Duodenal mucosa (tissue), 2 donors: ENCODE measurements around the gene DNAH12.
"Not testable (repeated sequence)": the region's sequence is repeated elsewhere in the genome, so short reads cannot be mapped to it uniquely, and the experiment has no call there.

ENCODE experiments used
- H3K27ac ChIP-seq: one replicate; pipeline ENCODE4 v1.7.0; 2013; ENCODE audit warnings: low read depth, low read length
- H3K27me3 ChIP-seq, 2 donors: one replicate each; pipeline ENCODE4 v1.7.0; 2013; ENCODE audit warnings: low read length in 2 of 2, control low read depth in 1 of 2; ENCODE audit not compliant: insufficient read depth in 2 of 2, control insufficient read depth in 1 of 2
- H3K36me3 ChIP-seq, 2 donors: one replicate each; pipeline ENCODE4 v1.7.0; 2013; ENCODE audit warnings: low read length in 2 of 2, control low read depth in 1 of 2; ENCODE audit not compliant: insufficient read depth in 2 of 2, control insufficient read depth in 1 of 2
- H3K4me1 ChIP-seq, 2 donors: one replicate each; pipeline ENCODE4 v1.7.0; 2013; ENCODE audit warnings: low read length in 2 of 2, control low read depth in 1 of 2; ENCODE audit not compliant: insufficient read depth in 2 of 2, control insufficient read depth in 1 of 2
- H3K4me3 ChIP-seq, 2 donors: one replicate each; pipeline ENCODE4 v1.7.0; 2013; ENCODE audit warnings: low read length in 2 of 2, low read depth in 1 of 2
- H3K9ac ChIP-seq, 2 donors: one replicate each; pipeline ENCODE4 v1.7.0; 2013; ENCODE audit warnings: low read length in 2 of 2, low read depth in 1 of 2
- H3K9me3 ChIP-seq, 2 donors: one replicate each; pipeline ENCODE4 v1.7.0; 2013; ENCODE audit warnings: low read length in 2 of 2, control low read depth in 1 of 2; ENCODE audit not compliant: control insufficient read depth in 1 of 2

DNAH12 gene

GRCh38 chr3:57389271-57389670, 154.9 kb downstream of the DNAH12 start:
- no peak overlapping the region for H3K4me3 ChIP-seq
- no peaks in the 10 kb centered on the region for H3K9me3 ChIP-seq

GRCh38 chr3:57386307-57386706, 157.8 kb downstream of the DNAH12 start:
- H3K9me3 ChIP-seq, result no peaks in the 10 kb centered on the region
- no peaks in the 10 kb centered on the region for H3K27me3 ChIP-seq
- H3K9ac ChIP-seq, result no peak overlapping the region
- no peaks in the 10 kb centered on the region for H3K4me1 ChIP-seq
- H3K36me3 ChIP-seq, result no peaks in the 10 kb centered on the region
- H3K4me3 ChIP-seq, result no peak overlapping the region
- H3K27ac ChIP-seq, result no peak overlapping the region

More at GRCh38 chr3:57389271-57389670, 154.9 kb downstream of the DNAH12 start:
- Histone ChIP-seq H3K27ac (no peak overlapping the region), H3K4me1 (no peaks in the 10 kb centered on the region), H3K36me3 (no peaks in the 10 kb centered on the region), H3K27me3 (no peaks in the 10 kb centered on the region), H3K9ac (no peak overlapping the region)

DNA sequence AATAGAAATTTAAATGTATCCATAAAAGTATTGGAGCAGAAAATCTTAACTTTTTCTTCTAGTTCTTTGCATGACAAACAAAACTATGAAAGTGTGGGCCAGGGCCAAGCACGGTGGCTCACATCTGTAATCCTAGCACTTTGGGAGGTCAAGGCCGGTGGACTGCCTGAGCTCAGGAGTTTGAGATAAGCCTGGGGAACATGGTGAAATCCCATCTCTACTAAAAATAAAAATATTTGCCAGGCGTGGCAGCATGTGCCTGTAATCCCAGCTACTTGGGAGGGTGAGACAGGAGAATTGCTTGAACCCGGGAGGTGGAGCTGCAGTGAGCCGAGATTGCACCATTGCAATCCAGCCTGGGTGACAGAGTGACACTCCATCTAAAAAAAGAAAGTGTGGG, 158.6 kb downstream of the DNAH12 start:
- no peak overlapping the region for H3K9ac ChIP-seq
- no peaks in the 10 kb centered on the region for H3K27me3 ChIP-seq
- H3K4me1 ChIP-seq, result no peaks in the 10 kb centered on the region
- H3K4me3 ChIP-seq, result no peak overlapping the region
- H3K9me3 ChIP-seq, result no peaks in the 10 kb centered on the region
- no peak overlapping the region for H3K27ac ChIP-seq
- no peaks in the 10 kb centered on the region for H3K36me3 ChIP-seq

- no peaks in the 10 kb centered on the region for H3K27me3 ChIP-seq
- no peaks in the 10 kb centered on the region for H3K9me3 ChIP-seq
- H3K36me3 ChIP-seq, result no peaks in the 10 kb centered on the region
- no peak overlapping the region for H3K4me3 ChIP-seq
- H3K9ac ChIP-seq, result no peak overlapping the region
- H3K4me1 ChIP-seq, result no peaks in the 10 kb centered on the region
- H3K27ac ChIP-seq, result no peak overlapping the region
Observed at GRCh38 chr3:57383838-57384237, 160.3 kb downstream of the DNAH12 start.

DNA sequence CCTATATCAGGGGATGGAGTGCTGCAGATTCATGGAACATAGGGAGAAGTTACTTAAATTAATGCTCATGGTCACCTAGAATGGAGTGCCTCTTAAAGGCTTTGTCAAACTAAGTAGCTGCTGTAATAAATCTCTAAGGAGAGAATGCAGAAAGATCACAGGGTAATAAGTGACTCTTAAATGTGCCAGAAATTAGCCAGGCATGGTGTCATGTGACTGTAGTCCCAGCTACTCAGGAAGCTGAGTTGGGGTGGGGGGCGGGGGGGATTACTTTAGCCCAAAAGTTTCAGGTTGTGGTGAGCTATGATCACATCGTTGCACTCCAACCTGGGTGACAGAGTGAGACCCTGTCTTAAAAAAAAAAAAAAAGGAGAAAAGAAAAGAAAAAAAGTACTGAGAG, 160.7 kb downstream of the DNAH12 start:
- Histone ChIP-seq H3K9ac (no peak overlapping the region), H3K9me3 (no peaks in the 10 kb centered on the region), H3K27me3 (no peaks in the 10 kb centered on the region), H3K27ac (no peak overlapping the region), H3K36me3 (no peaks in the 10 kb centered on the region), H3K4me3 (no peak overlapping the region), H3K4me1 (no peaks in the 10 kb centered on the region)

- Histone ChIP-seq H3K4me1 (no peaks in the 10 kb centered on the region), H3K27ac (no peak overlapping the region), H3K36me3 (no peaks in the 10 kb centered on the region), H3K9me3 (no peaks in the 10 kb centered on the region), H3K9ac (no peak overlapping the region), H3K4me3 (no peak overlapping the region), H3K27me3 (no peaks in the 10 kb centered on the region)
Observed at GRCh38 chr3:57382933-57383332, 161.2 kb downstream of the DNAH12 start.

- Histone ChIP-seq H3K27ac (no peak overlapping the region), H3K4me1 (no peaks in the 10 kb centered on the region), H3K27me3 (no peaks in the 10 kb centered on the region), H3K36me3 (no peaks in the 10 kb centered on the region), H3K9me3 (no peaks in the 10 kb centered on the region), H3K9ac (no peak overlapping the region), H3K4me3 (no peak overlapping the region)
Observed at GRCh38 chr3:57370341-57370740, 173.8 kb downstream of the DNAH12 start.

GRCh38 chr3:57365089-57365488, 179.1 kb downstream of the DNAH12 start:
- not testable (repeated sequence) for H3K9me3 ChIP-seq, H3K27me3 ChIP-seq

GRCh38 chr3:57356275-57356674, 187.9 kb downstream of the DNAH12 start:
- not testable (repeated sequence) for H3K27me3 ChIP-seq, H3K4me1 ChIP-seq, H3K4me3 ChIP-seq, H3K36me3 ChIP-seq, H3K27ac ChIP-seq, H3K9ac ChIP-seq, H3K9me3 ChIP-seq

More at GRCh38 chr3:57365089-57365488, 179.1 kb downstream of the DNAH12 start:
- H3K4me1 ChIP-seq, H3K9ac ChIP-seq, H3K36me3 ChIP-seq, H3K27ac ChIP-seq, H3K4me3 ChIP-seq: not testable (repeated sequence)

GRCh38 chr3:57354768-57355167, 189.4 kb downstream of the DNAH12 start:
- H3K9me3 ChIP-seq, result no peaks in the 10 kb centered on the region
- no peaks in the 10 kb centered on the region for H3K36me3 ChIP-seq
- H3K4me3 ChIP-seq, result no peak overlapping the region
- no peaks in the 10 kb centered on the region for H3K4me1 ChIP-seq
- H3K27ac ChIP-seq, result no peak overlapping the region
- H3K27me3 ChIP-seq, result no peaks in the 10 kb centered on the region
- no peak overlapping the region for H3K9ac ChIP-seq

DNA sequence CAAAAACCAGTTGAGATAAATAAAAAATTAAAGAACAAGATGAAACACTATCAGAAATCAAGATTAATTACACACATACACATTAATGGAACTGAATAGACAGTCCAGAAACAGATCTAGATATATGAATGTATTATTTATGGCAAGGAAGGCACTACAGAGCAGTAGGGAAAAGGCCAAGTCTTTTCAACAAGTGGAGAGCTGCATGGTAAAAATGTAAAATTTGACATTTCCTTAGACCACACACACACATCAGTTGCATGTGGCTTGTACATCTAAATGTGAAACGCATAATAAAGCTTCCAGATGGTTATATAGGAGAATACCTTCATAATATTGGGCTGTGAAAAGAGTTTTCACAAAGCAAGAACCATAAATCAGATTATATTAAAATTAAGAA, 193.9 kb downstream of the DNAH12 start:
- H3K27ac ChIP-seq, result no peak overlapping the region
- H3K4me1 ChIP-seq, result no peaks in the 10 kb centered on the region
- H3K27me3 ChIP-seq, result no peaks in the 10 kb centered on the region
- H3K4me3 ChIP-seq, result no peak overlapping the region
- no peaks in the 10 kb centered on the region for H3K9me3 ChIP-seq
- no peaks in the 10 kb centered on the region for H3K36me3 ChIP-seq
- H3K9ac ChIP-seq, result no peak overlapping the region
